ENCODE measurements around the gene FAM89B. TPM values are rescaled to one million over a fixed set of nuclear protein-coding genes. Genes with fewer than 3 reads are reported as not detected.

The FAM89B gene
- total and polyA plus RNA-seq, 2 donors (not counting 3 experiments of a cell fraction or from before 2014, with no cell fraction given), result 63.1 to 153 TPM

- dilution Hi-C loops (cut with MboI; ENCODE audit: extremely low pct_ligation_motif_present, low sequenced_read_pairs) (no loop called here), intact Hi-C loops (cut with micrococcal nuclease) (no loop called here)
- ChIA-PET CTCF (interaction anchor here (0.9 to 2.8 kb wide), 3 partner anchors 8 to 31 kb away, joined by 3 to 18 read pairs (median 3); no protein-coding TSS in a partner anchor), POLR2A (no interaction called here)
- FAIRE-seq (no peak), DNase-seq (ENCODE audit: low read depth, low spot score) (no peak)
- no peaks in the 10 kb centered on the region for H3K4me1 ChIP-seq (ENCODE audit: control insufficient read depth, extremely low read depth, insufficient read depth, low read length)
- no TSS peak for BruUV-seq (replicated peaks)
- TF ChIP-seq POLR2A (IDR thresholded peaks at IDR 0.05; ENCODE audit: low read depth, low read length), result no peak
- no peak for TF ChIP-seq CTCF (IDR thresholded peaks at IDR 0.05; ENCODE audit: extremely low read depth in 1 of 2, insufficient read depth in 1 of 2, low read depth in 1 of 2, low read length in 2 of 2)
- no peak for TF ChIP-seq MAX (IDR thresholded peaks at IDR 0.05; ENCODE audit: insufficient read depth, insufficient read length)
- no peak for TF ChIP-seq FOS (IDR thresholded peaks at IDR 0.05; ENCODE audit: borderline replicate concordance, insufficient read depth, low read length)
- no peak for TF ChIP-seq GATA2 (IDR thresholded peaks at IDR 0.05; ENCODE audit: insufficient read depth, insufficient read length, low read depth, low read length)
- no peak for TF ChIP-seq MYC (IDR thresholded peaks at IDR 0.05; ENCODE audit: low read depth, low read length)
- H3K36me3 ChIP-seq (ENCODE audit: control insufficient read depth in 2 of 2, extremely low read depth in 1 of 2, insufficient read depth in 2 of 2, low read length in 2 of 2), result no peaks in the 10 kb centered on the region
- H3K9ac ChIP-seq (replicated peaks; ENCODE audit: extremely low read depth, insufficient read depth, low read length), result no peak overlapping the region
- H4K20me1 ChIP-seq (replicated peaks; ENCODE audit: control insufficient read depth, extremely low read depth, insufficient read depth, low read length), result no peaks in the 10 kb centered on the region
- H2AFZ ChIP-seq (ENCODE audit: low read depth, low read length), result no peak overlapping the region
- no peak overlapping the region for H3K4me2 ChIP-seq (ENCODE audit: insufficient read depth, low read length)
- no peaks in the 10 kb centered on the region for H3K9me1 ChIP-seq (replicated peaks; ENCODE audit: control insufficient read depth, extremely low read depth, insufficient read depth, low read length)
- no peaks in the 10 kb centered on the region for H3K27me3 ChIP-seq (ENCODE audit: control insufficient read depth in 2 of 2, insufficient read depth in 2 of 2, low read length in 2 of 2)
- no peak overlapping the region for H3K27ac ChIP-seq (ENCODE audit: insufficient read depth, low read depth, low read length)
- H3K79me2 ChIP-seq (ENCODE audit: control insufficient read depth, insufficient read depth, low read length), result no peaks in the 10 kb centered on the region
- H3K4me3 ChIP-seq (replicated peaks in 1 of 3; ENCODE audit: insufficient read depth in 1 of 3, low read depth in 1 of 3, low read length in 3 of 3), result no peak overlapping the region
- no peaks in the 10 kb centered on the region for H3K9me3 ChIP-seq (replicated peaks; ENCODE audit: control insufficient read depth, insufficient read depth, low read length)
Measured at GRCh38 chr11:65584106-65584505, 11.8 kb downstream of the FAM89B start.

Data from endothelial cell of umbilical vein (primary cell).